Stimulated activated CD8-positive, alpha-beta memory T cell treated with anti-CD3 and anti-CD28 coated beads, Interleukin-15, amount 100 ng/mL, for 1 hour (primary cell): ENCODE measurements around the gene RSL1D1.

Experiments
- DNase-seq: peaks from one replicate; pipeline ENCODE4 v3.0.0-alpha.2; 2020; ENCODE audit warnings: low read depth

RSL1D1 gene

GRCh38 chr16:11851294-11852091 lies at the start of gene RSL1D1:
TSS of gene RSL1D1 (minus strand) at chr16:11851542. CDS start at chr16:11851512, 30 bp downstream.
- DNase-seq: peak; percentile 85

GRCh38 chr16:11901091-11901490 lies 49.7 kb upstream of the RSL1D1 start:
- DNase-seq: no peak

GRCh38 chr16:11896486-11897176 lies 45.3 kb upstream of the RSL1D1 start:
- no peak for DNase-seq

GRCh38 chr16:11893571-11893970 lies 42.2 kb upstream of the RSL1D1 start:
- no peak for DNase-seq

- DNase-seq: no peak
Observed at GRCh38 chr16:11892761-11893160, 41.4 kb upstream of the RSL1D1 start.

- DNase-seq: no peak
Observed at GRCh38 chr16:11890231-11890965, 39.1 kb upstream of the RSL1D1 start.

GRCh38 chr16:11886881-11887280 lies 35.5 kb upstream of the RSL1D1 start:
- no peak for DNase-seq

- no peak for DNase-seq
Observed at GRCh38 chr16:11884035-11884434, 32.7 kb upstream of the RSL1D1 start.

- DNase-seq: no peak
Observed at GRCh38 chr16:11880007-11880406, 28.7 kb upstream of the RSL1D1 start.

- no peak for DNase-seq
Observed at GRCh38 chr16:11877374-11877773, 26.0 kb upstream of the RSL1D1 start.

GRCh38 chr16:11876306-11876705 lies 25.0 kb upstream of the RSL1D1 start:
- no peak for DNase-seq

GRCh38 chr16:11875721-11876120 lies 24.4 kb upstream of the RSL1D1 start:
- DNase-seq: no peak

- DNase-seq: no peak
Observed at GRCh38 chr16:11871193-11871592, 19.9 kb upstream of the RSL1D1 start.

- no peak for DNase-seq
Observed at GRCh38 chr16:11870399-11870798, 19.1 kb upstream of the RSL1D1 start.

GRCh38 chr16:11869353-11870228 lies 18.2 kb upstream of the RSL1D1 start:
- no peak for DNase-seq

- DNase-seq: no peak
Observed at GRCh38 chr16:11868412-11868980, 17.2 kb upstream of the RSL1D1 start.

GRCh38 chr16:11862489-11862888 lies 11.1 kb upstream of the RSL1D1 start:
- DNase-seq: no peak

GRCh38 chr16:11857161-11857560 lies 5.8 kb upstream of the RSL1D1 start:
- DNase-seq: no peak

- no peak for DNase-seq
Observed at GRCh38 chr16:11852092-11852809, 909 bp upstream of the RSL1D1 start.

GRCh38 chr16:11848842-11849241 lies 2.5 kb downstream of the RSL1D1 start:
- DNase-seq: no peak

- DNase-seq: no peak
Observed at GRCh38 chr16:11844499-11844898, 6.8 kb downstream of the RSL1D1 start.
